SK-N-SH treated with all-trans-retinoic acid at 6 μM for 48 hours (cell line): Measurements from ENCODE around the gene PRRC2B.

ENCODE experiments used
- ARNTL ChIP-seq: fragments of 450-650 bp; formaldehyde crosslinking; IDR thresholded peaks from 2 replicates; pipeline ENCODE4 v1.5.0; 2020; ENCODE audit warnings: low read depth, mild to moderate bottlenecking, moderate library complexity, borderline replicate concordance
- CREB5 ChIP-seq: fragments of 250-450 bp; sonication (Bioruptor Pico); IDR thresholded peaks from 2 replicates; pipeline ENCODE4 v1.5.1; 2020; ENCODE audit warnings: low read depth, mild to moderate bottlenecking, moderate library complexity
- RARB ChIP-seq: fragments of 250-450 bp; sonication (Bioruptor Pico); IDR thresholded peaks from 2 replicates; pipeline ENCODE4 v1.8.0; 2021; ENCODE audit warnings: mild to moderate bottlenecking, moderate library complexity
- TOX ChIP-seq: fragments of 250-450 bp; sonication (Bioruptor Pico); IDR thresholded peaks from 2 replicates; pipeline ENCODE4 v1.8.0; 2021; ENCODE audit warnings: mild to moderate bottlenecking, moderate library complexity, borderline replicate concordance
- ZNF565 ChIP-seq: fragments of 450-650 bp; formaldehyde crosslinking; conservative IDR thresholded peaks from 2 replicates; pipeline ENCODE4 v1.5.0; 2020; ENCODE audit warnings: low read depth, mild to moderate bottlenecking, moderate library complexity

DNA sequence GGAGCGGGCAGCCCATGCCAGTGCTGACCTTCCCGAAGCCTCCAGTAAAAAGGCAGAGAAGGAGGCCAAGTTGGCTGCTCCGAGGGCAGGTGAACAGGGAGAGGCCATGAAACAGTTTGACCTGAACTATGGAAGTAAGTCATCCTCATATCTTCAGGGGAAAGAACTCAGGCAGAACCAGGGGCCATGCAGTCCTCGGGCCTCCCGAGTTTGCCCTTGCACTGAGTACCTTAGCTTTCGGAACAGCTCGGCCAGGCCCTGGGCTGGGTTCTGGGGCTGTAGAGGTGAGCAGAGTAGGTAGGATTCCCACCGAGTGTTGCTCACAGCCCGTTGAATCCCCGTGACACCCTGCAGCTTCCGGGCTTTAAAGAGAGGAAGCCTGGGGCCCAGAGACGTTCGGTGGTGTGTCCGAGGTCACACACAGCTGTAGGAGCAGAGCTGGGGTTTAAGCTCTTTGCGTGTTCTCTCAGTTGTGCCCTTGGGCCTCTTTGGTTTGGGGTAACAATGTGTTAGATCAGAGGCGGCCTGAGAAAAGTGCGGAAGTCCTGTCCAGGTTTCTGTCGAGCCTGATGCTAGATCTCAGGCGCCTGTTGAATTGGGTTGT lies 84.0 kb downstream of the PRRC2B start:
- TF ChIP-seq TOX (CRISPR knock-in tag) = no peak
- no peak for TF ChIP-seq ZNF565
- TF ChIP-seq ARNTL (CRISPR knock-in tag) = no peak
- no peak for TF ChIP-seq RARB (CRISPR knock-in tag)
- TF ChIP-seq CREB5 (CRISPR knock-in tag) = no peak
